Erythroblast (primary cell): ENCODE measurements around the gene CASP10.
"Not testable (repeated sequence)": the region's sequence is repeated elsewhere in the genome, so short reads cannot be mapped to it uniquely, and the experiment has no call there.

Experiments
- DNase-seq, 2 experiments: peaks; one replicate each; lab custom pipeline; 2025; lab: John Stamatoyannopoulos, UW
- GATA1 ChIP-seq: IDR thresholded peaks from 2 replicates; pipeline ENCODE4 v1.6.1; 2011; ENCODE audit warnings: low read depth, mild to moderate bottlenecking, control low read depth, low read length, moderate library complexity
- POLR2A ChIP-seq: IDR thresholded peaks from 2 replicates; pipeline ENCODE4 v1.6.1; 2011; ENCODE audit warnings: mild to moderate bottlenecking, low read length

CASP10 gene

GRCh38 chr2:201220102-201220570 lies 37.2 kb downstream of the CASP10 start:
- TF ChIP-seq GATA1 (no peak), POLR2A (no peak)
- DNase-seq, result peak; percentile 59 to 76

- TF ChIP-seq POLR2A (no peak), GATA1 (no peak)
- DNase-seq, result no peak
Measured at GRCh38 chr2:201223089-201224073, 40.4 kb downstream of the CASP10 start.

GRCh38 chr2:201228271-201228911 lies 45.5 kb downstream of the CASP10 start:
- no peak for TF ChIP-seq POLR2A
- peak in 1 of 2 experiments; percentile 43 for DNase-seq

GRCh38 chr2:201228912-201229290 lies 46.0 kb downstream of the CASP10 start:
- TF ChIP-seq POLR2A (no peak), GATA1 (no peak)

GRCh38 chr2:201231781-201232466 lies 49.0 kb downstream of the CASP10 start:
- no peak for TF ChIP-seq GATA1
- peak; percentile 49 for TF ChIP-seq POLR2A
- DNase-seq, result peak; percentile 95 to 96

More at GRCh38 chr2:201228912-201229290, 46.0 kb downstream of the CASP10 start:
- peak in 1 of 2 experiments; percentile 24 for DNase-seq

- DNase-seq, result no peak
- TF ChIP-seq POLR2A (no peak), GATA1 (no peak)
Measured at GRCh38 chr2:201232467-201232815, 49.5 kb downstream of the CASP10 start.

GRCh38 chr2:201233192-201233811 lies 50.4 kb downstream of the CASP10 start:
- peak; percentile 93 for TF ChIP-seq POLR2A
- TF ChIP-seq GATA1, result no peak
- peak; percentile 89 for DNase-seq

GRCh38 chr2:201233812-201234662 lies 51.1 kb downstream of the CASP10 start:
- no peak for TF ChIP-seq GATA1
- TF ChIP-seq POLR2A, result no peak
- DNase-seq, result peak in 1 of 2 experiments; percentile 53

GRCh38 chr2:201234663-201235135 lies 51.8 kb downstream of the CASP10 start:
- no peak for TF ChIP-seq GATA1
- TF ChIP-seq POLR2A, result no peak
- no peak for DNase-seq

GRCh38 chr2:201235860-201236811 lies 53.2 kb downstream of the CASP10 start:
- peak; percentile 76 to 84 for DNase-seq

GRCh38 chr2:201237486-201238123 lies 54.7 kb downstream of the CASP10 start:
- DNase-seq, result peak in 1 of 2 experiments; percentile 9
- no peak for TF ChIP-seq POLR2A
- TF ChIP-seq GATA1, result no peak

More at GRCh38 chr2:201235860-201236811, 53.2 kb downstream of the CASP10 start:
- TF ChIP-seq POLR2A (peak; percentile 40), GATA1 (no peak)

- DNase-seq, result not testable (repeated sequence)
Measured at GRCh38 chr2:201239167-201239935, 56.4 kb downstream of the CASP10 start.
